ENCODE results near the gene S1PR2.

Gene S1PR2

DNA sequence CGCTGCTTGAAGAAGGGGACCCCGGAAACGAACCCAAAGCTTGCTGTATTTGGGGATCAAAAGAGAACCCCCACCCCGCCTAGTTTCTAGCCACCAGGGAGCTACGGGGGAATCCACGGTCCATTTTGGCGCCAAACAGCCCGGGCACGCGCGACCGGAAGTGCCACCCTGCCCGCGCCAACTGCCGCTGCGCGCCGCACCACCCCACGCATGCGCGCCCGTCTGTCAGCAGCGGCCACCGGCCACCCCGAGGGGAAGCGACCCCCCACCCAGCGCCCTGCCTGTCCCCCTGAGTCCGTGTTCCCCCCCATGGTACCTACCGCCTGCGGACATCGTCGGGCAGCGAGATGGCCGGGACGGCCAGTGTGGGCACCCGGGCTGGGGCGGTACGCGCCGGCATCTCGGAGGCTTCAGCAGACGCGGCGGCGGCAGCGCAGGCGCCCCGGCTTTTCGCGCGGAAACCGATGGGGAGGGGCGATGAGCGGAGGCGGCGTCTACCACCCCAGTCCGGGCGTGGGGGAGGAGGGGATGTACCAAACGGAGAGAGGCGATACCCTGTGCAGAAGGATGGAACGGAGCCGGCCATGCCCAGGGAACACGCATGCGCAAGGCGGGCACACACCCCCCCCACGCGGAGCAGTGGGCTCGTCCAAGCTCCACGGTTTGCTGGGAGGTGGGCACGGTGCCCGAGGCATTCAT is 36.5 kb downstream of the S1PR2 start, which contains the start of gene DNMT1:
Gene DNMT1, minus strand, starts transcription at position 454 of the 699 bp plus-strand sequence. Its CDS starts 54 bp downstream, at position 400.
- peak within 1 kb of the TSS; percentile 73 for H3K4me3 ChIP-seq (ENCODE audit: control insufficient read depth, low read depth, low read length)
- peak; percentile 88 for DNase-seq (ENCODE audit: low read depth)
- TF ChIP-seq, protein P1, sequence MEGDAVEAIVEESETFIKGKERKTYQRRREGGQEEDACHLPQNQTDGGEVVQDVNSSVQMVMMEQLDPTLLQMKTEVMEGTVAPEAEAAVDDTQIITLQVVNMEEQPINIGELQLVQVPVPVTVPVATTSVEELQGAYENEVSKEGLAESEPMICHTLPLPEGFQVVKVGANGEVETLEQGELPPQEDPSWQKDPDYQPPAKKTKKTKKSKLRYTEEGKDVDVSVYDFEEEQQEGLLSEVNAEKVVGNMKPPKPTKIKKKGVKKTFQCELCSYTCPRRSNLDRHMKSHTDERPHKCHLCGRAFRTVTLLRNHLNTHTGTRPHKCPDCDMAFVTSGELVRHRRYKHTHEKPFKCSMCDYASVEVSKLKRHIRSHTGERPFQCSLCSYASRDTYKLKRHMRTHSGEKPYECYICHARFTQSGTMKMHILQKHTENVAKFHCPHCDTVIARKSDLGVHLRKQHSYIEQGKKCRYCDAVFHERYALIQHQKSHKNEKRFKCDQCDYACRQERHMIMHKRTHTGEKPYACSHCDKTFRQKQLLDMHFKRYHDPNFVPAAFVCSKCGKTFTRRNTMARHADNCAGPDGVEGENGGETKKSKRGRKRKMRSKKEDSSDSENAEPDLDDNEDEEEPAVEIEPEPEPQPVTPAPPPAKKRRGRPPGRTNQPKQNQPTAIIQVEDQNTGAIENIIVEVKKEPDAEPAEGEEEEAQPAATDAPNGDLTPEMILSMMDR (IDR thresholded peaks at IDR 0.05; ENCODE audit: control insufficient read depth, insufficient read depth, low read depth, low read length, missing control alignments) = no peak

DNA sequence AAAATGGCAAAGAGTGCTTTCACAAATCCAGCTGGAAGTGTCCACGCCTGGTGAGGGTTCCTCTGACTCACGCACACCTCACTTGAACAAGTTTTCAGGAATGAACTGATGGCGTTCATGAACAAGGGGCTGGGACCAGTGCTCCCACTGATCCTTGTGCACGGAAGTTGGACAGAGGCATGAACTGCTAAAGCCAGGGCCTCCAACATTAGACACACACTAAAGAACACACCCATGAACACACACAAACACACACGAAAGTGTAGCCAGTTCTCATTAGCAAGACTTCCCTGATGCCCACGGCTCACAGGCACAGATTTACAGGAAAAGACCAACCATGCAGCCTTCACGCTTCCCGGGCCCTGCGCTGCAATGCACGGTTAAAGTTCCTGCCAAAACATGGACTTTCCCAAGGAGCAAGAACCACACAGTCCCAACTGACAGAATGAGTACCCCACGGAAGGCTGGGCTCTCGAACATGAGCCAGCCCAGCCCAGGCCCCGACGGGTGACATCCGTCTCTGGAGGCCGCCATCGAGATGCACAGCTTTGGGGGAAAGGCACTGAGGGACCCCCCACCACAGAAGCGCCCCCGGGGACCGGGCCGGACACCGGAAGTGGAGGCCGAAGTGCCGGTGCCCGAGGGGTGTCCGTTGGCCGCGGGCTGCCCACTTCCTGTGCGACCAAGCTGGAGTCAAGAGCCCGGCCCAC is 37.2 kb downstream of the S1PR2 start:
- H3K4me3 ChIP-seq (ENCODE audit: control insufficient read depth, low read depth, low read length) = peak overlapping the region; percentile 73
- DNase-seq (ENCODE audit: low read depth) = no peak
- TF ChIP-seq, protein P1 (IDR thresholded peaks at IDR 0.05; ENCODE audit: control insufficient read depth, insufficient read depth, low read depth, low read length, missing control alignments) = no peak

DNA sequence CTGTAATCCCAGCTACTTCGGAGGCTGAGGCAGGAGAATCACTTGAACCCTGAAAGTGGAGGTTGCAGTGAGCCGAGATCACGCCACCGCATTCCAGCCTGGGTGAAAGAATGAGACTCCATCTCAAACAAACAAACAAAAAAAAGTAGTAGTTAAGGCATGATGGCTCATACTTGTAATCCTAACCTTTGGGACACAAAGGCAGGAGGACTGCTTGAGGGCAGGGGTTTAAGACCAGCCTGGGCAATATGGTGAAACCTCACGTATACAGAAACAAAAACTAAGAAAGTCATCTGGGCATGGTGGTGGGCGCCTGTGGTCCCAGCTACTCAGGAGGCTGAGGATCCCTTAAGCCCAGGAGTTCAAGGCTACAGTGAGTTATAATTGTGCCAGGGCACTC is 38.2 kb downstream of the S1PR2 start:
- TF ChIP-seq, protein P1 (IDR thresholded peaks at IDR 0.05; ENCODE audit: control insufficient read depth, insufficient read depth, low read depth, low read length, missing control alignments) = no peak
- no peak for DNase-seq (ENCODE audit: low read depth)
- no peak overlapping the region for H3K4me3 ChIP-seq (ENCODE audit: control insufficient read depth, low read depth, low read length)

DNA sequence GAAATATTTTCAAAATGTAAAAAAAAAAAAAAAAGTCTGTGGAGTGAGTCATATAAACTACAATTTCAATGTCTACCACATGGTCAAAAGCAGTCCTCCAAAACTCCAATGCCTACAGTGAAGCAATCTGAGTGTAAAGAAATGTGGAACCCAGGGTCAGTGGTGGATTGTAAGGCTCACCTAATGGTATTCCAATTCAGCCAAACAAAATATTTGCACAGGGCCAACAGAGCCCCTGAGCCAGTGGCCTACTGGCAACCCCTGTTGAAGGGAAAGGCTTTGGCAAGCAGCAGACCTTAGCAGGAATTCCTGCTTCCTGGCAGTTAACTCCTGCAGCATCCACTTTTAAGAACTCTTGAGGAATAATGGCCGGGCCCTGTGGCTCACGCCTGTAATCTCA is 39.8 kb downstream of the S1PR2 start:
- TF ChIP-seq, protein P1 (IDR thresholded peaks at IDR 0.05; ENCODE audit: control insufficient read depth, insufficient read depth, low read depth, low read length, missing control alignments) = no peak
- DNase-seq (ENCODE audit: low read depth) = peak; percentile 69
- H3K4me3 ChIP-seq (ENCODE audit: control insufficient read depth, low read depth, low read length) = no peak overlapping the region

DNA sequence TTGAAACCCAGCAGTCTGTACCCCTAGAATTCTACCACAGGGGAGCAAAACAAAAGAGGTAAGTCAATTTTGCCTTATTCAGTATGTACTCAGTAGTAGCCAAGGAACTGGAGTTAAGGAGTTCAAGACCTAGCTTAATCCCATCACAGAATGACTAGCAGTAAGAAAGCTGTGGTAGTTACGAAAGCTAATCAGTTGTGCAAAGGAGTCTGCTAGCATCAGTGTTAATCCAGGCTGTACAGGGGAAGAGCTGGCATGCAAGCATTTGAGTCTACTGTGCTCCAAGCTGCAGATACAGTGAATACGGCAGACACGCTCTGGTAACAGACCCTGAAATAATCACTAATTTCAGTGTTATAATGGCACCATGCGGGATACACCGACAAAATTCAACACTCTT is 41.1 kb downstream of the S1PR2 start:
- TF ChIP-seq, protein P1 (IDR thresholded peaks at IDR 0.05; ENCODE audit: control insufficient read depth, insufficient read depth, low read depth, low read length, missing control alignments) = no peak
- H3K4me3 ChIP-seq (ENCODE audit: control insufficient read depth, low read depth, low read length) = no peak overlapping the region
- no peak for DNase-seq (ENCODE audit: low read depth)

DNA sequence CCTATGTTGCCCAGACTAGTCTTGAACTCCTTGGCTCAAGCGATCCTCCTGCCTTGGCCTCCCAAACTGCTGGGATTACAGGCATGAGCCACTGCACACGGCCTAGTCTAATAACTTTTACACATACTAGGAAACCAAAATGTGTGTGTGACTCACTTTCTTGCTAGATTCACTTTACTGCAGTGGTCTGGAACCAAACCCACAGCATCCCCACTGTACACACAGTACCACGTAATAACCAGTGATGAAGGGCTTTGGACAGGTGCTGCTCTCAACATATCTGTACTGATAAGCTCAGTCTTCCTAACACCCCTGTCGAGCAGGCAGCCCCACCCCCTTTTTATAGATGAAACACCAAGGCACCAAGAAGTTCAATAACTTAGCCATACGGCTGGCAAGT is 41.5 kb downstream of the S1PR2 start:
- TF ChIP-seq, protein P1 (IDR thresholded peaks at IDR 0.05; ENCODE audit: control insufficient read depth, insufficient read depth, low read depth, low read length, missing control alignments) = no peak
- no peak for DNase-seq (ENCODE audit: low read depth)
- no peak overlapping the region for H3K4me3 ChIP-seq (ENCODE audit: control insufficient read depth, low read depth, low read length)
